GM23338 (cell line): ENCODE data around the gene IL20RB. TPM values are rescaled to one million over a fixed set of nuclear protein-coding genes. Genes with fewer than 3 reads are reported as not detected.

Experiments
- ATAC-seq: fragments of 200-7000 bp; cut with Tn5 transposase; 3 replicates; pipeline ENCODE4 v1.9.1; 2020
- DNase-seq: peaks from one replicate; pipeline ENCODE4 v3.0.0-alpha.2; 2015; ENCODE audit warnings: low spot score
- H2AFZ ChIP-seq: fragments of 200-600 bp; sonication (generic); 2 replicates; pipeline ENCODE4 v1.8.0; 2016; ENCODE audit warnings: antibody characterized with exemption, mild to moderate bottlenecking, moderate library complexity
- H3F3A ChIP-seq: fragments of 200-600 bp; sonication (generic); replicated peaks from 2 replicates; pipeline ENCODE4 v1.8.0; 2017; ENCODE audit warnings: antibody characterized with exemption, mixed run types, low read depth
- H3K27ac ChIP-seq: fragments of 200-600 bp; sonication (generic); 2 replicates; pipeline ENCODE4 v1.6.1; 2016; ENCODE audit warnings: low read depth
- H3K27me3 ChIP-seq: fragments of 200-600 bp; sonication (generic); 2 replicates; pipeline ENCODE4 v1.8.0; 2016; ENCODE audit warnings: mild to moderate bottlenecking, mixed run types, moderate library complexity; ENCODE audit not compliant: insufficient read depth
- H3K36me3 ChIP-seq: fragments of 200-600 bp; sonication (generic); 2 replicates; pipeline ENCODE4 v1.8.0; 2016; ENCODE audit warnings: mild to moderate bottlenecking; ENCODE audit not compliant: insufficient read depth
- H3K4me1 ChIP-seq: fragments of 200-600 bp; sonication (generic); 2 replicates; pipeline ENCODE4 v1.8.0; 2016; ENCODE audit warnings: mild to moderate bottlenecking, moderate library complexity; ENCODE audit not compliant: insufficient read depth
- H3K4me2 ChIP-seq: fragments of 200-600 bp; sonication (generic); 2 replicates; pipeline ENCODE4 v1.7.1; 2017; ENCODE audit warnings: mixed run types
- H3K4me3 ChIP-seq: fragments of 200-600 bp; sonication (generic); 2 replicates; pipeline ENCODE4 v1.6.1; 2016; ENCODE audit warnings: mixed run types
- H3K79me2 ChIP-seq: fragments of 200-600 bp; sonication (generic); replicated peaks from 2 replicates; pipeline ENCODE4 v1.8.0; 2017; ENCODE audit warnings: mild to moderate bottlenecking; ENCODE audit not compliant: insufficient read depth
- H3K9me2 ChIP-seq: fragments of 200-600 bp; sonication (generic); 2 replicates; pipeline ENCODE4 v1.8.0; 2017; ENCODE audit not compliant: insufficient read depth
- H4K20me1 ChIP-seq: fragments of 200-600 bp; sonication (generic); replicated peaks from 2 replicates; pipeline ENCODE4 v1.8.0; 2017; ENCODE audit warnings: mild to moderate bottlenecking; ENCODE audit not compliant: insufficient read depth
- H3K27ac Mint-ChIP-seq: 2 replicates; pipeline ENCODE4 v1.8.0; 2020; ENCODE audit warnings: inconsistent platforms, mild to moderate bottlenecking, moderate library complexity, mixed read lengths
- H3K27me3 Mint-ChIP-seq: 3 replicates; pipeline ENCODE4 v1.8.0; 2022; ENCODE audit warnings: low read depth, mild to moderate bottlenecking, moderate library complexity, mixed read lengths, inconsistent platforms; ENCODE audit not compliant: insufficient read depth, poor library complexity
- H3K36me3 Mint-ChIP-seq: 3 replicates; pipeline ENCODE4 v1.8.0; 2021; ENCODE audit warnings: low read depth, mild to moderate bottlenecking, inconsistent platforms, moderate library complexity, mixed read lengths
- H3K4me1 Mint-ChIP-seq: 3 replicates; pipeline ENCODE4 v1.8.0; 2020; ENCODE audit warnings: mild to moderate bottlenecking, inconsistent platforms, mixed read lengths
- H3K4me3 Mint-ChIP-seq: 3 replicates; pipeline ENCODE4 v1.8.0; 2021; ENCODE audit warnings: moderate library complexity, mild to moderate bottlenecking, inconsistent platforms, mixed read lengths
- H3K9me3 Mint-ChIP-seq: 3 replicates; pipeline ENCODE4 v1.8.0; 2020; ENCODE audit warnings: moderate library complexity, mild to moderate bottlenecking, inconsistent platforms, mixed read lengths
- CREB1 ChIP-seq: fragments of 250-450 bp; sonication (Bioruptor Pico); IDR thresholded peaks from 2 replicates; pipeline ENCODE4 v1.5.0; 2020; ENCODE audit warnings: low read depth, mild to moderate bottlenecking, moderate library complexity
- EZH2 ChIP-seq: fragments of 200-600 bp; sonication (generic); IDR thresholded peaks from one replicate; pipeline ENCODE4 v1.8.0; 2017; ENCODE audit warnings: antibody characterized with exemption, mild to moderate bottlenecking, low read depth; ENCODE audit not compliant: unreplicated experiment
- EZH2phosphoT487 ChIP-seq: fragments of 200-600 bp; sonication (generic); IDR thresholded peaks from one replicate; pipeline ENCODE4 v1.8.1; 2018; ENCODE audit warnings: antibody characterized with exemption; ENCODE audit not compliant: unreplicated experiment
- JUNB ChIP-seq: IDR thresholded peaks from one replicate; pipeline ENCODE4 v1.6.1; 2016; ENCODE audit warnings: antibody characterized with exemption; ENCODE audit not compliant: unreplicated experiment
- NANOG ChIP-seq: IDR thresholded peaks from 2 replicates; pipeline ENCODE4 v1.6.1; 2016; ENCODE audit warnings: antibody characterized with exemption, borderline replicate concordance
- POLR2AphosphoS5 ChIP-seq: IDR thresholded peaks from 2 replicates; pipeline ENCODE4 v1.6.1; 2016; ENCODE audit warnings: antibody characterized with exemption, low read depth
- REST ChIP-seq: IDR thresholded peaks from one replicate; pipeline ENCODE4 v1.6.1; 2018; ENCODE audit warnings: antibody characterized with exemption; ENCODE audit not compliant: unreplicated experiment
- STAT1 ChIP-seq: IDR thresholded peaks from one replicate; pipeline ENCODE4 v1.6.1; 2016; ENCODE audit warnings: antibody characterized with exemption; ENCODE audit not compliant: unreplicated experiment
- ZNF114 ChIP-seq: fragments of 250-450 bp; sonication (Bioruptor Pico); IDR thresholded peaks from 2 replicates; pipeline ENCODE4 v1.5.0; 2020; ENCODE audit warnings: mild to moderate bottlenecking, moderate library complexity
- ZNF331 ChIP-seq: fragments of 250-450 bp; sonication (Bioruptor Pico); IDR thresholded peaks from 2 replicates; pipeline ENCODE4 v1.5.0; 2020; ENCODE audit warnings: low read depth, mild to moderate bottlenecking, moderate library complexity
- polyA plus RNA-seq: library from polyadenylated mRNA; unstranded; fragments of >200 nt; fragmentation: Nextera tagmentation; extraction: Ambion mirVana; gene quantifications from 2 replicates; pipeline ENCODE4 v1.2.1, GENCODE V29; 2016
- total RNA-seq: library from RNA; depleted of rRNA; stranded (reverse); fragments of >200 nt; shearing (Covaris generic); gene quantifications from 2 replicates; pipeline ENCODE4 v1.2.3, GENCODE V29; 2014
- TF ChIP-seq, protein P1 (sequence below), 2 experiments: fragments of 200-600 bp in 1 of 2; sonication (generic) in 1 of 2; conservative IDR thresholded peaks; 2 replicates each; pipeline versions ENCODE4 v1.5.1 to v1.6.1; 2016 to 2017; ENCODE audit warnings: antibody characterized with exemption in 2 of 2, low read depth in 2 of 2, mild to moderate bottlenecking in 2 of 2, moderate library complexity in 1 of 2
- TF ChIP-seq, protein P2 (sequence below): IDR thresholded peaks from 2 replicates; pipeline ENCODE4 v1.6.1; 2016; ENCODE audit warnings: antibody characterized with exemption
- TF ChIP-seq, protein P3 (sequence below): fragments of 250-450 bp; sonication (Bioruptor Pico); IDR thresholded peaks from 2 replicates; pipeline ENCODE4 v1.5.0; 2020; ENCODE audit warnings: mild to moderate bottlenecking, moderate library complexity

IL20RB gene
- total and polyA plus RNA-seq, 2 experiments from 2014 or later = 1.7 to 4.6 TPM

GRCh38 chr3:136958939-136959338 is 1.2 kb downstream of the IL20RB start:
- Histone ChIP-seq H3K4me2 (no peak overlapping the region), H3K4me3 (no peak overlapping the region), H3K27ac (no peak overlapping the region), H3K79me2 (no peaks in the 10 kb centered on the region), H3K4me1 (0 out of 2 replicates have a peak, but pooled peaks cover 6% of the 10 kb centered on the region), H3K27me3 (no peaks in the 10 kb centered on the region), H3K9me2 (no peaks in the 10 kb centered on the region), H3K36me3 (no peaks in the 10 kb centered on the region), H4K20me1 (no peaks in the 10 kb centered on the region), H3F3A (no peaks in the 10 kb centered on the region), H2AFZ (no peak overlapping the region)
- H3K27ac Mint-ChIP-seq = no peak overlapping the region
- no peak overlapping the region for H3K4me3 Mint-ChIP-seq
- H3K4me1 Mint-ChIP-seq = peaks cover 34% of the 10 kb centered on the region
- peaks cover 2% of the 10 kb centered on the region; the same call in 1 of the 3 replicates for H3K9me3 Mint-ChIP-seq
- H3K36me3 Mint-ChIP-seq = peaks cover 3% of the 10 kb centered on the region; the same call in 1 of the 3 replicates
- TF ChIP-seq POLR2AphosphoS5 (no peak), STAT1 (no peak), EZH2 (no peak), EZH2phosphoT487 (no peak), ZNF114 (CRISPR knock-in tag) (no peak), NANOG (no peak), JUNB (no peak), REST (no peak), CREB1 (CRISPR knock-in tag) (no peak), ZNF331 (CRISPR knock-in tag) (no peak)
- TF ChIP-seq, protein P1, sequence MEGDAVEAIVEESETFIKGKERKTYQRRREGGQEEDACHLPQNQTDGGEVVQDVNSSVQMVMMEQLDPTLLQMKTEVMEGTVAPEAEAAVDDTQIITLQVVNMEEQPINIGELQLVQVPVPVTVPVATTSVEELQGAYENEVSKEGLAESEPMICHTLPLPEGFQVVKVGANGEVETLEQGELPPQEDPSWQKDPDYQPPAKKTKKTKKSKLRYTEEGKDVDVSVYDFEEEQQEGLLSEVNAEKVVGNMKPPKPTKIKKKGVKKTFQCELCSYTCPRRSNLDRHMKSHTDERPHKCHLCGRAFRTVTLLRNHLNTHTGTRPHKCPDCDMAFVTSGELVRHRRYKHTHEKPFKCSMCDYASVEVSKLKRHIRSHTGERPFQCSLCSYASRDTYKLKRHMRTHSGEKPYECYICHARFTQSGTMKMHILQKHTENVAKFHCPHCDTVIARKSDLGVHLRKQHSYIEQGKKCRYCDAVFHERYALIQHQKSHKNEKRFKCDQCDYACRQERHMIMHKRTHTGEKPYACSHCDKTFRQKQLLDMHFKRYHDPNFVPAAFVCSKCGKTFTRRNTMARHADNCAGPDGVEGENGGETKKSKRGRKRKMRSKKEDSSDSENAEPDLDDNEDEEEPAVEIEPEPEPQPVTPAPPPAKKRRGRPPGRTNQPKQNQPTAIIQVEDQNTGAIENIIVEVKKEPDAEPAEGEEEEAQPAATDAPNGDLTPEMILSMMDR (conservative IDR thresholded peaks at IDR 0.05; ENCODE audit: low read depth in 2 of 2) = no peak
- TF ChIP-seq, protein P2, sequence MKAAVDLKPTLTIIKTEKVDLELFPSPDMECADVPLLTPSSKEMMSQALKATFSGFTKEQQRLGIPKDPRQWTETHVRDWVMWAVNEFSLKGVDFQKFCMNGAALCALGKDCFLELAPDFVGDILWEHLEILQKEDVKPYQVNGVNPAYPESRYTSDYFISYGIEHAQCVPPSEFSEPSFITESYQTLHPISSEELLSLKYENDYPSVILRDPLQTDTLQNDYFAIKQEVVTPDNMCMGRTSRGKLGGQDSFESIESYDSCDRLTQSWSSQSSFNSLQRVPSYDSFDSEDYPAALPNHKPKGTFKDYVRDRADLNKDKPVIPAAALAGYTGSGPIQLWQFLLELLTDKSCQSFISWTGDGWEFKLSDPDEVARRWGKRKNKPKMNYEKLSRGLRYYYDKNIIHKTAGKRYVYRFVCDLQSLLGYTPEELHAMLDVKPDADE = no peak
- TF ChIP-seq, protein P3, sequence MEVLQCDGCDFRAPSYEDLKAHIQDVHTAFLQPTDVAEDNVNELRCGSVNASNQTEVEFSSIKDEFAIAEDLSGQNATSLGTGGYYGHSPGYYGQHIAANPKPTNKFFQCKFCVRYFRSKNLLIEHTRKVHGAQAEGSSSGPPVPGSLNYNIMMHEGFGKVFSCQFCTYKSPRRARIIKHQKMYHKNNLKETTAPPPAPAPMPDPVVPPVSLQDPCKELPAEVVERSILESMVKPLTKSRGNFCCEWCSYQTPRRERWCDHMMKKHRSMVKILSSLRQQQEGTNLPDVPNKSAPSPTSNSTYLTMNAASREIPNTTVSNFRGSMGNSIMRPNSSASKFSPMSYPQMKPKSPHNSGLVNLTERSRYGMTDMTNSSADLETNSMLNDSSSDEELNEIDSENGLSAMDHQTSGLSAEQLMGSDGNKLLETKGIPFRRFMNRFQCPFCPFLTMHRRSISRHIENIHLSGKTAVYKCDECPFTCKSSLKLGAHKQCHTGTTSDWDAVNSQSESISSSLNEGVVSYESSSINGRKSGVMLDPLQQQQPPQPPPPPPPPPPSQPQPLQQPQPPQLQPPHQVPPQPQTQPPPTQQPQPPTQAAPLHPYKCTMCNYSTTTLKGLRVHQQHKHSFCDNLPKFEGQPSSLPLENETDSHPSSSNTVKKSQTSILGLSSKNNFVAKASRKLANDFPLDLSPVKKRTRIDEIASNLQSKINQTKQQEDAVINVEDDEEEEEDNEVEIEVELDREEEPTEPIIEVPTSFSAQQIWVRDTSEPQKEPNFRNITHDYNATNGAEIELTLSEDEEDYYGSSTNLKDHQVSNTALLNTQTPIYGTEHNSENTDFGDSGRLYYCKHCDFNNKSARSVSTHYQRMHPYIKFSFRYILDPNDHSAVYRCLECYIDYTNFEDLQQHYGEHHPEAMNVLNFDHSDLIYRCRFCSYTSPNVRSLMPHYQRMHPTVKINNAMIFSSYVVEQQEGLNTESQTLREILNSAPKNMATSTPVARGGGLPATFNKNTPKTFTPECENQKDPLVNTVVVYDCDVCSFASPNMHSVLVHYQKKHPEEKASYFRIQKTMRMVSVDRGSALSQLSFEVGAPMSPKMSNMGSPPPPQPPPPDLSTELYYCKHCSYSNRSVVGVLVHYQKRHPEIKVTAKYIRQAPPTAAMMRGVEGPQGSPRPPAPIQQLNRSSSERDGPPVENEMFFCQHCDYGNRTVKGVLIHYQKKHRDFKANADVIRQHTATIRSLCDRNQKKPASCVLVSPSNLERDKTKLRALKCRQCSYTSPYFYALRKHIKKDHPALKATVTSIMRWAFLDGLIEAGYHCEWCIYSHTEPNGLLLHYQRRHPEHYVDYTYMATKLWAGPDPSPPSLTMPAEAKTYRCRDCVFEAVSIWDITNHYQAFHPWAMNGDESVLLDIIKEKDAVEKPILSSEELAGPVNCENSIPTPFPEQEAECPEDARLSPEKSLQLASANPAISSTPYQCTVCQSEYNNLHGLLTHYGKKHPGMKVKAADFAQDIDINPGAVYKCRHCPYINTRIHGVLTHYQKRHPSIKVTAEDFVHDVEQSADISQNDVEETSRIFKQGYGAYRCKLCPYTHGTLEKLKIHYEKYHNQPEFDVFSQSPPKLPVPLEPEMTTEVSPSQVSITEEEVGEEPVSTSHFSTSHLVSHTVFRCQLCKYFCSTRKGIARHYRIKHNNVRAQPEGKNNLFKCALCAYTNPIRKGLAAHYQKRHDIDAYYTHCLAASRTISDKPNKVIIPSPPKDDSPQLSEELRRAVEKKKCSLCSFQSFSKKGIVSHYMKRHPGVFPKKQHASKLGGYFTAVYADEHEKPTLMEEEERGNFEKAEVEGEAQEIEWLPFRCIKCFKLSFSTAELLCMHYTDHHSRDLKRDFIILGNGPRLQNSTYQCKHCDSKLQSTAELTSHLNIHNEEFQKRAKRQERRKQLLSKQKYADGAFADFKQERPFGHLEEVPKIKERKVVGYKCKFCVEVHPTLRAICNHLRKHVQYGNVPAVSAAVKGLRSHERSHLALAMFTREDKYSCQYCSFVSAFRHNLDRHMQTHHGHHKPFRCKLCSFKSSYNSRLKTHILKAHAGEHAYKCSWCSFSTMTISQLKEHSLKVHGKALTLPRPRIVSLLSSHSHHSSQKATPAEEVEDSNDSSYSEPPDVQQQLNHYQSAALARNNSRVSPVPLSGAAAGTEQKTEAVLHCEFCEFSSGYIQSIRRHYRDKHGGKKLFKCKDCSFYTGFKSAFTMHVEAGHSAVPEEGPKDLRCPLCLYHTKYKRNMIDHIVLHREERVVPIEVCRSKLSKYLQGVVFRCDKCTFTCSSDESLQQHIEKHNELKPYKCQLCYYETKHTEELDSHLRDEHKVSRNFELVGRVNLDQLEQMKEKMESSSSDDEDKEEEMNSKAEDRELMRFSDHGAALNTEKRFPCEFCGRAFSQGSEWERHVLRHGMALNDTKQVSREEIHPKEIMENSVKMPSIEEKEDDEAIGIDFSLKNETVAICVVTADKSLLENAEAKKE (CRISPR knock-in tag) = no peak
- DNase-seq (no peak), ATAC-seq (no peak)
- H3K27me3 Mint-ChIP-seq = peaks cover 6% of the 10 kb centered on the region
